Ectodermal cell (in vitro differentiated cells): ENCODE results near the gene TEAD1.
A peak's percentile ranks its signal among the peaks of the same experiment; 100 is the strongest.

Experiments
- H3K27ac ChIP-seq: 2 replicates; pipeline ENCODE4 v1.7.0; 2013; ENCODE audit warnings: mild to moderate bottlenecking, low read depth, low read length; ENCODE audit not compliant: insufficient read depth, poor library complexity, severe bottlenecking
- H3K27me3 ChIP-seq: 2 replicates; pipeline ENCODE4 v1.7.0; 2013; ENCODE audit warnings: mild to moderate bottlenecking, low read length; ENCODE audit not compliant: insufficient read depth, control insufficient read depth, poor library complexity, severe bottlenecking
- H3K36me3 ChIP-seq: one replicate; pipeline ENCODE4 v1.7.0; 2013; ENCODE audit warnings: low read length; ENCODE audit not compliant: control insufficient read depth, insufficient read depth
- H3K4me1 ChIP-seq: one replicate; pipeline ENCODE4 v1.7.0; 2013; ENCODE audit warnings: low read length; ENCODE audit not compliant: control insufficient read depth, insufficient read depth
- H3K4me3 ChIP-seq: 2 replicates; pipeline ENCODE4 v1.7.0; 2013; ENCODE audit warnings: low read depth, low read length, control low read depth; ENCODE audit not compliant: insufficient read depth
- H3K9me3 ChIP-seq: 2 replicates; pipeline ENCODE4 v1.7.0; 2013; ENCODE audit warnings: mild to moderate bottlenecking, low read length, moderate library complexity; ENCODE audit not compliant: control insufficient read depth
- WGBS, 2 experiments: methylation state at CpG; one replicate each; pipeline ENCODE4 v1.1.7; 2013; ENCODE audit warnings: missing lambda C conversion rate in 2 of 2; 5-methylcytosine and 5-hydroxymethylcytosine counted together

The TEAD1 gene

DNA sequence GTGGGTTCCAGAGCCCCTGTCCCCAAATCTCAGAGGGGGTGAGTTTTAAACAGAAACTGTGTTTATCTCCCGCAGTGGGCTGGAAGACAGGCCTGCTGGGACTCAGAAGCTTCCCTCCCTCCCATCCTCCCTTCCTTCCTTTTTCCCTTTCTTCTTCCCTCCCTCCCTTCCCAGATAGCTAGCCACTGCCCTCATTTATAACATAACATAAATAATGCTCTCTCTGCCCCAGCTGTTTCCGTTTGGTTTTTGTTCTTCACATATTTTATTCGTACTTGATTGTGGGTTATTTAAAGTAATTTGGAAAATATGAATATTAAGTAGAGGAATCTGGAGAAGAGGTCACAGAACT lies 140.9 kb downstream of the TEAD1 start:
- Histone ChIP-seq H3K9me3 (no peaks in the 10 kb centered on the region), H3K4me1 (peaks cover 27% of the 10 kb centered on the region), H3K27ac (no peak overlapping the region), H3K36me3 (no peaks in the 10 kb centered on the region), H3K27me3 (no peaks in the 10 kb centered on the region), H3K4me3 (no peak overlapping the region)
- WGBS, 2 experiments, result 88 to 89% methylated on average over 3 of the region's 3 CpGs

DNA sequence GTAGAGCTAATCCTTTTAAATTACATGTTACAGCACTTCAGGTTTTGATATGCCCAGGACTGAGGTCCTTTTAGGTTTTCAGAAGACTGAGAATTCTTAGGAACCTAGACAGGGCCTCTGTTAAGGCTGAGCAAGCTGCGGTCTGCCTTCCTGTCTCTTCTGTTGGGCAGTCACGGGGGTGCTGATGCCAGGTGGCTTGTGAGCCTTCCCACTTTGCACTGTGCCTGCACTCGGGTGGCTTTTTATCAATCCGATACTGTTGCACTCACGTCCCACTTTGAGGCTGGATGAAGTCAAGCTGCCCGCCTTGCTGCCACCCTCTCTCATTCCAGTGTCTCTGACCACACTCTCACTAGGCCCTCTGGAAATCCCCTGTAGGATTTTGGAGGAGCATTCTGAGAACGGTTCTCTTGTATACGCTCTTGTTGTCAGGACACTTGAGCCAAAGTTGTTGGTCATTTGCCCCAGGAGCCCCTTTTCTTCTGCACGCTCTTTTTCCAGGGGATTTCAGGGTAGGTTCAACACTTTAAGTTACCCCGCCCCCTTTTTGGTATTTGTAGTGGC lies 141.8 kb downstream of the TEAD1 start:
- H3K36me3 ChIP-seq, result no peaks in the 10 kb centered on the region
- H3K4me1 ChIP-seq, result peaks cover 27% of the 10 kb centered on the region

DNA sequence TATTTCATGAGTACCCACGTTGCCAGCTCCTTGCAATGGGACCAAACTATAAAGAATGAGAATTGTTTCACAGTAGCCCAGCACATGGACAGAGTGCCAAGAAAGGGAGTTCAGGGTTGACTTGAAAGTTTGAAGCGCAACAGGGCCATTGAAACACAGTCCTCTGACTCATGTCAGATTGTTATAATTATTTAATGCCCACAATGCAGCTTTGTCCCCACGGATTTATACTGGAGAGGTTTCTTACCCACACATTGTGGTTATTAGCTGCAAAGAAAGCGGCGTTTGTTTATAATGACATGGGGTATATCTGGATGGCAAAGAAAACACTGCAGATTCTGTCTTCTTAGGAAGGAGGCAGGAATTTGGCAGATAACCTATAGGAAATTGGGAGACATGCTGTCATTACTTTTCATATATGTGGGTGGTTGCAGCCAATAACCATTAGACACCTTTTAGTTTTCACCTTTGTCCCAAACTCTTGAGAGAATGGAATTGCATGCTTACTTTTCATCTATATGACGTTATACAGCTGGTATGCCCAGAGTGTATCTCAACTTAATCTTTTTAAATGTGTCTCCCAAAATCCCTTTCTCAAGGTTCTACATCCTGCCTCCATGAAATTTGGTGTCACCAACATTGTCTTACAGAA lies 143.6 kb downstream of the TEAD1 start:
- 96 to 99% methylated on average over 6 of the region's 6 CpGs for WGBS, 2 experiments
- H3K4me3 ChIP-seq, result no peak overlapping the region
- no peaks in the 10 kb centered on the region for H3K27me3 ChIP-seq
- H3K9me3 ChIP-seq, result no peaks in the 10 kb centered on the region
- H3K4me1 ChIP-seq, result peaks cover 27% of the 10 kb centered on the region
- H3K27ac ChIP-seq, result no peak overlapping the region
- no peaks in the 10 kb centered on the region for H3K36me3 ChIP-seq

More for the DNA sequence above, 141.8 kb downstream of the TEAD1 start:
- WGBS, 2 experiments, result 88 to 90% methylated on average over 10 of the region's 10 CpGs
- Histone ChIP-seq H3K27me3 (no peaks in the 10 kb centered on the region), H3K9me3 (no peaks in the 10 kb centered on the region), H3K4me3 (no peak overlapping the region), H3K27ac (no peak overlapping the region)

DNA sequence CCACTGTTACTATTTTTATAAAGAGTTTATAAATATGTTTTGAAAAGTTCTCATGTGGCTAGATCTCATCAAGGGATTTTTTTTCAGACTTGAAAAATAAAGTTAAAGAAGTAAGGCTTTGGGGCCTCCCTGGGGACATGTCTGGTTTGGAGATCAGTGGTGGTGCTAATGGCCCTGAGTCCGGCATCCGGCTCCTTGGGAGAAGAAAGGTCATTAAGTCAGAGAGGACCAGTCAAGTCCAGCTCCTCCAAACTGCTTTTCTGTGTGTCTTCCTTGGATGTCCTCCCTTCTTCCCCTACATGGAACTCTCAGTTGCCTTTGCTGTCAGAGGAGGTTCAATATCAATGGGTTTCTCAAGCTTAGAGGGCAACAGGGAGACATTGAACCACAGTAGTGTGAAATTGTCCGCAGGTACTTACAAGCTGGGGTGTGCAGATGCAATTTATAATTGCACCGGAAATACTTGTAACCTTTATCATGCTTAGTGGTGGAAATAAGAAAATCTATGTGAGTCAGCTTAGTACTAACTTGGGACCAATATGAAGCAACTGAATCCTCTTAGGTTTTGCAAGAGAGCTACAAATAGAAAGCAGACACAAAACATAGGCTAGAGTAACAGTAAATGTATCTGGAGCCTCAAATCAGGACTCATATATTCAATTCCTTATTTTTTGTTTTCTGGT lies 144.3 kb downstream of the TEAD1 start:
- Histone ChIP-seq H3K4me3 (no peak overlapping the region), H3K27ac (no peak overlapping the region), H3K4me1 (peaks cover 26% of the 10 kb centered on the region), H3K27me3 (no peaks in the 10 kb centered on the region), H3K9me3 (no peaks in the 10 kb centered on the region), H3K36me3 (no peaks in the 10 kb centered on the region)
- WGBS, 2 experiments, result 97% methylated on average over 4 of the region's 4 CpGs

DNA sequence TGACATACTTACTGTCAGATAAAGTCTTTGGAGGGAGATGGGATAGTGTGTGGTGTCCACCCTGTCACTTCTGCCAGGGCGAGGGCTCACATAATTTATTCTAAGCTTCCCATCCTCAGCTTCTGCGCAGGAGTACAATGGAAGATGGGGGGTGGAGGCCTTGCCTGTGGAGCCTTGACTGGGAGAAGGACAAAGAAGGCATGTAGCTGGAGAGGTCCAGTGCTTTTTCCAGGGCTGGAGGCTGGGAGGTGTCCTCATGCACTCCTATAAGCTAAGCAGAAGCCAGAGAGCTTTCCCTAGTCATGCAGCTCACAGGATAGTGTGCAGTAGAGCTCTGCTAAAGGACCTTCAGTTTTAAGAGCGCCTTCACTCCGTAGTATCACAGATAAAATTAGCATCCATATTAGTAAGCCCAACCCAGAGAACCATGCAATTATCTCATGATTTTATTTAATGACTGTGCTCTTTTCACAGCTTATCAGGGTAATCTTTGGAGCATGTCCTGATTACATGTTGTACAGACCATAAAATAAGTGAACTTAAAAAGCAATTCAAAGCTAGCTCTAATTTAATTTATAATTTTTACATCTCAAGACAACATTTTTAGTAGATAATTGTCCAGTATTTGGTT lies 148.3 kb downstream of the TEAD1 start:
- no peaks in the 10 kb centered on the region for H3K36me3 ChIP-seq
- no peak overlapping the region for H3K27ac ChIP-seq
- no peaks in the 10 kb centered on the region for H3K27me3 ChIP-seq
- H3K4me1 ChIP-seq, result peaks cover 9% of the 10 kb centered on the region
- no peak overlapping the region for H3K4me3 ChIP-seq
- no peaks in the 10 kb centered on the region for H3K9me3 ChIP-seq
- WGBS, 2 experiments, result 84 to 91% methylated on average over 4 of the region's 4 CpGs

DNA sequence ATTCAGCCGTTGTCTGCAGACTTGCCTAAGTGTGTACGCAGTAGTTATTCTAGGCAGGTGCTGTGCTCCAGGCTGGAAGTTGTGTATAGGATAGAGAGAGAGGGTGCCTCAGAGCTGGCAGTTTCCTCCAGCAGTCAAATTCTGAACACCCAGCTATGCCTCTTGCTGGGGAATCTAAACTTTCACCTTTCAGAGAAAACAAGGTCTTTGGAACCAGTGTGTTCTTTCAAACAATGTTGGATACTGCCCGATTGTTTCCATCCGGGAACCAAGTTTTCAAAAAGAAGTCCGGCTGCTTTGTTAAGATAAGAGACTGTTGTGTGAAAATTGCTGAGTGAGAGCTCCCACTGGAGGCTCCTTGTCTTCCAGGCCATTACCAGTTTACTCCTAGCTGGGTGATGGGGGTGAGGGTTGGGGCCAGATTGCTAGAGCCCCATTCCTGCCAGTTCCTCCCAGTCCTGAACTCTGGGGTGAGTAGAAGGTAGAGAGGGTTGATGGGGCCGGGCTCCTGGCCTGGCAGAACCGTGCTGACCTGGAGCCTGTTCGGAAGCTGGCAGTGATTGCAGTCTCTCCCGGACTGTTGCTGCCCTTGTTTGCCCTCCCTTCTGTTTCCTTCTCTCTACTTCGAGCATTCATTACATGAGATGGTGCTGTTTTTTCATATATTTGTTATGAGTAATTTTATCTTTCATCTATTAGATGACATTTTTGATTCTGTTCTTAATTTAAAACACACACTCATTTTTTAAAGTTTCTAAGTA lies 150.2 kb downstream of the TEAD1 start:
- Histone ChIP-seq H3K36me3 (no peaks in the 10 kb centered on the region), H3K27me3 (no peaks in the 10 kb centered on the region), H3K9me3 (no peaks in the 10 kb centered on the region), H3K27ac (no peak overlapping the region), H3K4me3 (no peak overlapping the region), H3K4me1 (peaks cover 23% of the 10 kb centered on the region)
- 90% methylated on average over 9 of the region's 10 CpGs for WGBS, 2 experiments

DNA sequence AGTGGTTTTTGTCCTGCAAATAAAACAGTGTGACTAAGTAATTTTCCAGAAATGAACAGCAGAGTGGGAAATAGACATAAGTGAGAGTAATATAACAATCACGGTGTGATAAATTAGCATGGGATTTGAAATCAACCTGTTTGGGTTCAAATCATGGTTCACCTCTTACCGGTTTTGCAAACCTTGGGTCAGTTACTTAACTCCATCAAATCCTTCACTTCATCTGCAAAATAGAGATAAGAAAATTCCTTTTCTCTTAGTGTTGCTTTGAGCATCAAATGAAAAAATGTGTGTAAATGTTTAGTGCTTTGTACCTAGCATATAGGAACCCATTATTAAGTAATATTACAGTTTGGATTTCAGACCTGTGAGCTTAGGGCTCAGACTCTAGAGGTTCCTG lies 152.2 kb downstream of the TEAD1 start:
- H3K27ac ChIP-seq, result no peak overlapping the region
- H3K4me3 ChIP-seq, result no peak overlapping the region
- H3K4me1 ChIP-seq, result peaks cover 32% of the 10 kb centered on the region
- no peaks in the 10 kb centered on the region for H3K27me3 ChIP-seq
- H3K36me3 ChIP-seq, result no peaks in the 10 kb centered on the region
- no peaks in the 10 kb centered on the region for H3K9me3 ChIP-seq
- WGBS, 2 experiments, result 87 to 100% methylated on average over 2 of the region's 2 CpGs

DNA sequence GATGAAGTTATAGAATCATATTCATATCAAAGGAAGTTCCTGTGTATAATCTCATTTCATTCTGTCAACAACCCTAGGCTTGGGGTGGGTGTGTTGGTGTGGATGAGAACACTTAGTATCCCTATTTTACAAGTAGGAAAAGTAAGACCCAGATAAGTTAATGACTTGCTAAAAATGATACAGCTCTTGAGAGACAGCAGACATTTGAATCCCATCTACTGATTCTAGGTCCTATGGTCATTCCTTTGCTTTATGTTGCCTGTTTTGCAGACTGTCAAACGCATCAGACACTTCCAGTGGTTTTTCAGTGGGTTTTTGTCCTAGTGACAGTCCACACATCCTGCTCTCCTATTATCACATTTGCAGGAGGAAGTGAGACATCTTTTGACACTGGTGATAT lies 153.1 kb downstream of the TEAD1 start:
- Histone ChIP-seq H3K9me3 (no peaks in the 10 kb centered on the region), H3K27ac (peak overlapping the region; percentile 96), H3K27me3 (no peaks in the 10 kb centered on the region), H3K36me3 (no peaks in the 10 kb centered on the region), H3K4me1 (peaks cover 32% of the 10 kb centered on the region), H3K4me3 (peak overlapping the region; percentile 26)
- 71 to 88% methylated on average over 1 of the region's 1 CpG for WGBS, 2 experiments

DNA sequence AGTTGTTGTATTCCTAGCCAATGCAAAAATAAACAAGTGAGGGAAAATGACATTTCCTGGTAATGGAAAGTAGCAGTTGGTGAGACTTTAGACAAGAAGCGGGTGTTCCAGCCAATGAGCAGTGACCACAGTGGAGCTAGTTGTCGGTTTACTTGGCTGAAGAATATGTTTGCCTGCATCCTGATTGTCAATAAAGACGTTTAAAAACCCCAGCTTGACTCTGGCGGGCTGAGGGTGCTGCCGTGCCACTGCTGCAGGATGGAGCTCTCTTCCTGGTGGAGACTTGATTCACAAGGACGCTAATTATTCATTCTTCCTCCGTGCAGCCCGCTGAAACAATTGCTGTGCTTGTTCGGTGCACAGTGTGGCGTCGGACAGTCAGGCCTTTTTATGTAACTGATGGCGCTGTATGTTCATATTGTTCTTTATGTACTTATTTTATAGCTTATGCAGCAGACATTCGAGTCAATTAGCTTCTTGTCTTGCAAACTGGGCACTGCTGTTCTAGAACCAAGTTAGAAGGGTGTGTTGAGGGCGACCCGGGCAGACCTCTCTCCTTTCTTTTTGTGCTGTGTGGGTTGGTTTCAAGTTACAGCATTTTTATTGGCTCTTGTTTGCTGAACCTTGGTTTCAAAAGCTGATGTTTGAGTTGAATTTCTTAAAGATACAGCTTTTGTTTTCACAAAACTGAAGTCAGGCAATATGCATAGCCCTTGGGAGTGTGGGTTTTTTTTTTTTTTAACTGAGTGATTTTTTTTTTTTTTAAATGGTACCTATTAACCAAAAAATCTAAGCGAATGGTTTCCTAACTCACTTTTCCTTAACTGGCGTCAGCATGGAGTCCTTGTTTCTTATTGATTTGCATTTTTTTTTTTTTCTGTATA lies 153.9 kb downstream of the TEAD1 start:
- Histone ChIP-seq H3K4me1 (peaks cover 32% of the 10 kb centered on the region), H3K27me3 (no peaks in the 10 kb centered on the region), H3K36me3 (no peaks in the 10 kb centered on the region), H3K27ac (peak overlapping the region; percentile 96), H3K4me3 (peak overlapping the region; percentile 26), H3K9me3 (no peaks in the 10 kb centered on the region)
- 4% methylated on average over 14 to 16 of the region's 17 CpGs for WGBS, 2 experiments
